ENCODE results near the gene PLSCR5. TPM values are rescaled to one million over a fixed set of nuclear protein-coding genes. Genes with fewer than 3 reads are reported as not detected.

Gene PLSCR5
- not detected for total RNA-seq

- no peaks in the 10 kb centered on the region for H3K9me3 ChIP-seq
- H3K27me3 ChIP-seq, result no peaks in the 10 kb centered on the region
- 22% methylated on average over 3 of the region's 3 CpGs for WGBS
- no peak within 1 kb of the TSS for H3K27ac ChIP-seq (replicated peaks in 1 of 4)
- no peak within 1 kb of the TSS for H3K4me3 ChIP-seq
- H3K36me3 ChIP-seq, result no peaks in the 10 kb centered on the region
- DNase-seq (ENCODE audit: extremely low spot score), result no peak
- intact Hi-C loops (cut with DNase I), result no loop called here
- TF ChIP-seq CTCF (IDR thresholded peaks at IDR 0.05) (no peak), POLR2AphosphoS5 (IDR thresholded peaks at IDR 0.05) (no peak), POLR2A (IDR thresholded peaks at IDR 0.05; ENCODE audit: low read depth) (no peak), EP300 (IDR thresholded peaks at IDR 0.05) (no peak)
- H3K4me1 ChIP-seq, result no peaks in the 10 kb centered on the region
Observed at GRCh38 chr3:146605106-146605505, at the start of gene PLSCR5. Gene PLSCR5, minus strand, starts transcription at chr3:146605346. Its CDS starts 134 bp downstream, at chr3:146605212.

GRCh38 chr3:146653978-146654377 lies 48.8 kb upstream of the PLSCR5 start:
- Histone ChIP-seq H3K9me3 (peaks cover 0 to 3% (median 1%) of the 10 kb centered on the region in 4 donors), H3K4me3 (no peak overlapping the region), H3K36me3 (no peaks in the 10 kb centered on the region), H3K27ac (replicated peaks in 1 of 4) (no peak overlapping the region), H3K27me3 (no peaks in the 10 kb centered on the region), H3K4me1 (peaks cover 0 to 11% (median 1%) of the 10 kb centered on the region in 4 donors)
- 80% methylated on average over 3 of the region's 3 CpGs for WGBS
- intact Hi-C loops (cut with DNase I), result no loop called here
- TF ChIP-seq CTCF (IDR thresholded peaks at IDR 0.05) (no peak), POLR2A (IDR thresholded peaks at IDR 0.05; ENCODE audit: low read depth) (no peak), POLR2AphosphoS5 (IDR thresholded peaks at IDR 0.05) (no peak), EP300 (IDR thresholded peaks at IDR 0.05) (no peak)
- no peak for DNase-seq (ENCODE audit: extremely low spot score)

- no peak overlapping the region for H3K27ac ChIP-seq (replicated peaks in 1 of 4)
- peaks cover 0 to 11% (median 1%) of the 10 kb centered on the region in 4 donors for H3K4me1 ChIP-seq
- no peak for DNase-seq (ENCODE audit: extremely low spot score)
- intact Hi-C loops (cut with DNase I), result no loop called here
- TF ChIP-seq EP300 (IDR thresholded peaks at IDR 0.05) (no peak), CTCF (IDR thresholded peaks at IDR 0.05) (no peak), POLR2AphosphoS5 (IDR thresholded peaks at IDR 0.05) (no peak), POLR2A (IDR thresholded peaks at IDR 0.05; ENCODE audit: low read depth) (no peak)
- WGBS, result 81% methylated on average over 2 of the region's 2 CpGs
- no peaks in the 10 kb centered on the region for H3K27me3 ChIP-seq
- no peaks in the 10 kb centered on the region for H3K9me3 ChIP-seq
- H3K36me3 ChIP-seq, result no peaks in the 10 kb centered on the region
- H3K4me3 ChIP-seq, result no peak overlapping the region
Observed at GRCh38 chr3:146650691-146651442, 45.7 kb upstream of the PLSCR5 start.

- 84% methylated on average over 4 of the region's 4 CpGs for WGBS
- Histone ChIP-seq H3K27ac (replicated peaks in 1 of 4) (no peak overlapping the region), H3K9me3 (no peaks in the 10 kb centered on the region), H3K4me1 (peaks cover 0 to 11% (median 1%) of the 10 kb centered on the region in 4 donors), H3K36me3 (no peaks in the 10 kb centered on the region), H3K4me3 (no peak overlapping the region), H3K27me3 (no peaks in the 10 kb centered on the region)
- no peak for DNase-seq (ENCODE audit: extremely low spot score)
- no peak for TF ChIP-seq EP300 (IDR thresholded peaks at IDR 0.05)
- TF ChIP-seq POLR2A (IDR thresholded peaks at IDR 0.05; ENCODE audit: low read depth), result no peak
- TF ChIP-seq POLR2AphosphoS5 (IDR thresholded peaks at IDR 0.05), result no peak
- no peak for TF ChIP-seq CTCF (IDR thresholded peaks at IDR 0.05)
- intact Hi-C loops (cut with DNase I), result no loop called here
Observed at GRCh38 chr3:146646261-146646660, 41.1 kb upstream of the PLSCR5 start.
